Loucy (cell line): ENCODE data around the gene PIAS1.

Experiments
- CTCF ChIP-seq: fragments of 200-600 bp; sonication (generic); conservative IDR thresholded peaks from 2 replicates; pipeline ENCODE4 v1.5.1; 2014; ENCODE audit warnings: mild to moderate bottlenecking, antibody characterized with exemption, low read length
- EZH2phosphoT487 ChIP-seq: fragments of 200-600 bp; IDR thresholded peaks from 2 replicates; pipeline ENCODE4 v1.6.1; 2018; ENCODE audit warnings: antibody characterized with exemption, mild to moderate bottlenecking, moderate library complexity, borderline replicate concordance

DNA sequence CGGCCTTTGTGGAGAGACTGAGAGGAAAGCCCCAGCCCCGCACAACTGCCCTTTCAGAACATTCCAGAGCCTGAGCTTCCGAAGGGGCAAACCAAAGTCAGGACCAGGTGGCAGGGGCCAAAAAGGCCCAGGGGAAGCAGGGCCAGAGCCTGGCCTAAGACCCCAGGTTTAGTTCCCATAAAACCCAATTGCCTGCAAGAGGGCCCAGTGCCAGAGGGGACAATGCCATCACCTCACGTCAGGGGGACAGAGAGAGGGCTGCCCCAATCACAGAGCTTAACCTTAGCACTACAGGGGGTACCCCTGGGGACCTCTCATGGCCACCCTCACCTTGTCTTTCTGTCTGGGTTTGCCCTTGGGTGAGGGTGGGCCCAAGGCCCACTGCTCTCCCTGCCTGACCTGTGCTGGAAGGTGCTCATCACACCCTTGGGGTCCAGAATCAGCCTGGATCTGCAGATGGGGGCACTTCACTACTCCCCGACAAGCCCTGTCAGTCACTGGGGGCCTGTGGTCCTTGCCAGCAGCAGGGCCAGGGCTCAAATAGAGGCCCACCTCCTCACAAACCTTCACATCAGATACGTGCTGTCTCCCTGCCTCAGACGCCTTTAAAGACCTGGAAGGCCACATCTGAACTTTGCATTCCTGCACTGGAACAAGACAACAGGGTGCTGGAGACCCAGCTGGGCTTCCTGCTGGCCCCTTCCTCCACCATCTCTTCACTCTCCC, 147.2 kb downstream of the PIAS1 start:
- TF ChIP-seq CTCF (no peak), EZH2phosphoT487 (no peak)
